Liver (tissue), 3 donors: ENCODE results near the gene BTBD17.

Experiments used
- EGR1 ChIP-seq, 2 donors: IDR thresholded peaks; 2 replicates each; pipeline ENCODE4 v1.6.1; 2016 to 2018; ENCODE audit warnings: antibody characterized with exemption in 2 of 2, low read depth in 2 of 2
- FOXA1 ChIP-seq: IDR thresholded peaks from 2 replicates; pipeline ENCODE4 v1.6.1; 2016; ENCODE audit warnings: antibody characterized with exemption
- GABPA ChIP-seq, 2 donors: IDR thresholded peaks in 1 of 2; conservative IDR thresholded peaks in 1 of 2; 2 replicates each; pipeline ENCODE4 v1.6.1; 2016; ENCODE audit warnings: antibody characterized with exemption in 2 of 2, mild to moderate bottlenecking in 1 of 2, moderate library complexity in 1 of 2
- NR2F2 ChIP-seq: IDR thresholded peaks from 2 replicates; pipeline ENCODE4 v1.6.1; 2016; ENCODE audit warnings: antibody characterized with exemption
- RAD21 ChIP-seq, 2 donors: IDR thresholded peaks; 2 replicates each; pipeline ENCODE4 v1.6.1; 2016; ENCODE audit warnings: antibody characterized with exemption in 2 of 2, mild to moderate bottlenecking in 2 of 2
- RXRA ChIP-seq, 2 donors: IDR thresholded peaks; 2 replicates each; pipeline ENCODE4 v1.6.1; 2017 to 2018; ENCODE audit warnings: antibody characterized with exemption in 2 of 2, mild to moderate bottlenecking in 1 of 2
- TAF1 ChIP-seq: conservative IDR thresholded peaks from 2 replicates; pipeline ENCODE4 v1.6.1; 2016; ENCODE audit warnings: antibody characterized with exemption, mild to moderate bottlenecking
- YY1 ChIP-seq: IDR thresholded peaks from 2 replicates; pipeline ENCODE4 v1.6.1; 2016; ENCODE audit warnings: antibody characterized with exemption, mild to moderate bottlenecking
- TF ChIP-seq, protein P1 (sequence below): fragments of 150-350 bp; IDR thresholded peaks from 2 replicates; pipeline ENCODE4 v1.5.1; 2017; ENCODE audit warnings: improper control_type of control experiment, low read depth, low read length; ENCODE audit not compliant: missing input control
- TF ChIP-seq, protein P2 (sequence below): IDR thresholded peaks from 2 replicates; pipeline ENCODE4 v1.6.1; 2016; ENCODE audit warnings: antibody characterized with exemption
- TF ChIP-seq, protein P3 (sequence below): IDR thresholded peaks from 2 replicates; pipeline ENCODE4 v1.6.1; 2016; ENCODE audit warnings: antibody characterized with exemption, mild to moderate bottlenecking
- TF ChIP-seq, protein P4 (sequence below): IDR thresholded peaks from 2 replicates; pipeline ENCODE4 v1.6.1; 2016; ENCODE audit warnings: antibody characterized with exemption
- TF ChIP-seq, protein P5 (sequence below): IDR thresholded peaks from 2 replicates; pipeline ENCODE4 v1.6.1; 2016; ENCODE audit warnings: antibody characterized with exemption
- donor health status: healthy.
- donor health status: healthy.

DNA sequence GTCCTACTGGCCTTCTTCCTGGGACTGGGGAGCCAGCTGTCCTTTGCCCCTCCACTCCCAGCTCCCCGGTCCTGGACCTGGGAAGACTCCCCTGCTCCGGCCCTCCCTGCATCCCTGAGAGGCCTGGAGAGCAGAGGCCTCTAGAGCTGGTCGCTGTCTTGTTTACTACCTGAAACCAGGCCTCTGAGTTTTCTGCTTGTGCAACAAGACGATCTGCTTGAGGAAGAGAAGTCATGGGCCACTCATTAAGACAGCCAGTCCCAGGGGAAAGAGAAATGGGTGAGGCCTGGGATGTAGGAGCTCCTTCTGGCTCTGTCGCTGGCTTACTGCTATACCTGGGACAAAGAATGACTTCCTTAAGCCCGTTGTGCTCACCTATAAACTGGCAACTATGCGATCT is 40.4 kb upstream of the BTBD17 start:
- TF ChIP-seq TAF1 (no peak), EGR1 (IDR thresholded peaks at IDR 0.05; ENCODE audit: low read depth in 2 of 2) (no peak), YY1 (no peak), NR2F2 (no peak), GABPA (IDR thresholded peaks at IDR 0.05 in 1 of 2, conservative IDR thresholded peaks at IDR 0.05 in 1 of 2) (no peak), FOXA1 (no peak), RAD21 (IDR thresholded peaks at IDR 0.05) (no peak), RXRA (IDR thresholded peaks at IDR 0.05) (no peak)
- TF ChIP-seq, protein P1, sequence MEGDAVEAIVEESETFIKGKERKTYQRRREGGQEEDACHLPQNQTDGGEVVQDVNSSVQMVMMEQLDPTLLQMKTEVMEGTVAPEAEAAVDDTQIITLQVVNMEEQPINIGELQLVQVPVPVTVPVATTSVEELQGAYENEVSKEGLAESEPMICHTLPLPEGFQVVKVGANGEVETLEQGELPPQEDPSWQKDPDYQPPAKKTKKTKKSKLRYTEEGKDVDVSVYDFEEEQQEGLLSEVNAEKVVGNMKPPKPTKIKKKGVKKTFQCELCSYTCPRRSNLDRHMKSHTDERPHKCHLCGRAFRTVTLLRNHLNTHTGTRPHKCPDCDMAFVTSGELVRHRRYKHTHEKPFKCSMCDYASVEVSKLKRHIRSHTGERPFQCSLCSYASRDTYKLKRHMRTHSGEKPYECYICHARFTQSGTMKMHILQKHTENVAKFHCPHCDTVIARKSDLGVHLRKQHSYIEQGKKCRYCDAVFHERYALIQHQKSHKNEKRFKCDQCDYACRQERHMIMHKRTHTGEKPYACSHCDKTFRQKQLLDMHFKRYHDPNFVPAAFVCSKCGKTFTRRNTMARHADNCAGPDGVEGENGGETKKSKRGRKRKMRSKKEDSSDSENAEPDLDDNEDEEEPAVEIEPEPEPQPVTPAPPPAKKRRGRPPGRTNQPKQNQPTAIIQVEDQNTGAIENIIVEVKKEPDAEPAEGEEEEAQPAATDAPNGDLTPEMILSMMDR: no peak
- TF ChIP-seq, protein P2, sequence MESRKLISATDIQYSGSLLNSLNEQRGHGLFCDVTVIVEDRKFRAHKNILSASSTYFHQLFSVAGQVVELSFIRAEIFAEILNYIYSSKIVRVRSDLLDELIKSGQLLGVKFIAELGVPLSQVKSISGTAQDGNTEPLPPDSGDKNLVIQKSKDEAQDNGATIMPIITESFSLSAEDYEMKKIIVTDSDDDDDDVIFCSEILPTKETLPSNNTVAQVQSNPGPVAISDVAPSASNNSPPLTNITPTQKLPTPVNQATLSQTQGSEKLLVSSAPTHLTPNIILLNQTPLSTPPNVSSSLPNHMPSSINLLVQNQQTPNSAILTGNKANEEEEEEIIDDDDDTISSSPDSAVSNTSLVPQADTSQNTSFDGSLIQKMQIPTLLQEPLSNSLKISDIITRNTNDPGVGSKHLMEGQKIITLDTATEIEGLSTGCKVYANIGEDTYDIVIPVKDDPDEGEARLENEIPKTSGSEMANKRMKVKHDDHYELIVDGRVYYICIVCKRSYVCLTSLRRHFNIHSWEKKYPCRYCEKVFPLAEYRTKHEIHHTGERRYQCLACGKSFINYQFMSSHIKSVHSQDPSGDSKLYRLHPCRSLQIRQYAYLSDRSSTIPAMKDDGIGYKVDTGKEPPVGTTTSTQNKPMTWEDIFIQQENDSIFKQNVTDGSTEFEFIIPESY: no peak
- TF ChIP-seq, protein P3, sequence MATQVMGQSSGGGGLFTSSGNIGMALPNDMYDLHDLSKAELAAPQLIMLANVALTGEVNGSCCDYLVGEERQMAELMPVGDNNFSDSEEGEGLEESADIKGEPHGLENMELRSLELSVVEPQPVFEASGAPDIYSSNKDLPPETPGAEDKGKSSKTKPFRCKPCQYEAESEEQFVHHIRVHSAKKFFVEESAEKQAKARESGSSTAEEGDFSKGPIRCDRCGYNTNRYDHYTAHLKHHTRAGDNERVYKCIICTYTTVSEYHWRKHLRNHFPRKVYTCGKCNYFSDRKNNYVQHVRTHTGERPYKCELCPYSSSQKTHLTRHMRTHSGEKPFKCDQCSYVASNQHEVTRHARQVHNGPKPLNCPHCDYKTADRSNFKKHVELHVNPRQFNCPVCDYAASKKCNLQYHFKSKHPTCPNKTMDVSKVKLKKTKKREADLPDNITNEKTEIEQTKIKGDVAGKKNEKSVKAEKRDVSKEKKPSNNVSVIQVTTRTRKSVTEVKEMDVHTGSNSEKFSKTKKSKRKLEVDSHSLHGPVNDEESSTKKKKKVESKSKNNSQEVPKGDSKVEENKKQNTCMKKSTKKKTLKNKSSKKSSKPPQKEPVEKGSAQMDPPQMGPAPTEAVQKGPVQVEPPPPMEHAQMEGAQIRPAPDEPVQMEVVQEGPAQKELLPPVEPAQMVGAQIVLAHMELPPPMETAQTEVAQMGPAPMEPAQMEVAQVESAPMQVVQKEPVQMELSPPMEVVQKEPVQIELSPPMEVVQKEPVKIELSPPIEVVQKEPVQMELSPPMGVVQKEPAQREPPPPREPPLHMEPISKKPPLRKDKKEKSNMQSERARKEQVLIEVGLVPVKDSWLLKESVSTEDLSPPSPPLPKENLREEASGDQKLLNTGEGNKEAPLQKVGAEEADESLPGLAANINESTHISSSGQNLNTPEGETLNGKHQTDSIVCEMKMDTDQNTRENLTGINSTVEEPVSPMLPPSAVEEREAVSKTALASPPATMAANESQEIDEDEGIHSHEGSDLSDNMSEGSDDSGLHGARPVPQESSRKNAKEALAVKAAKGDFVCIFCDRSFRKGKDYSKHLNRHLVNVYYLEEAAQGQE: no peak
- TF ChIP-seq, protein P4, sequence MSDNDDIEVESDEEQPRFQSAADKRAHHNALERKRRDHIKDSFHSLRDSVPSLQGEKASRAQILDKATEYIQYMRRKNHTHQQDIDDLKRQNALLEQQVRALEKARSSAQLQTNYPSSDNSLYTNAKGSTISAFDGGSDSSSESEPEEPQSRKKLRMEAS: no peak
- TF ChIP-seq, protein P5, sequence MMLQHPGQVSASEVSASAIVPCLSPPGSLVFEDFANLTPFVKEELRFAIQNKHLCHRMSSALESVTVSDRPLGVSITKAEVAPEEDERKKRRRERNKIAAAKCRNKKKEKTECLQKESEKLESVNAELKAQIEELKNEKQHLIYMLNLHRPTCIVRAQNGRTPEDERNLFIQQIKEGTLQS: no peak
